K562 (cell line): ENCODE measurements around the gene DIRAS3. TPM values are rescaled to one million over a fixed set of nuclear protein-coding genes. Genes with fewer than 3 reads are reported as not detected.

Experiments
- ATAC-seq: fragments of 200-7000 bp; cut with Tn5 transposase; 3 replicates; pipeline ENCODE4 v1.9.1; 2020; ENCODE audit warnings: moderate library complexity
- BruUV-seq: library from RNA; stranded (reverse); fragments of 400-500 nt; replicated peaks from 2 replicates; lab custom pipeline; 2021; lab: Mats Ljungman, UMichigan
- CTCF ChIA-PET: fragments of 300-600 bp; formaldehyde crosslinking; extraction: SDS; loops from one replicate; lab custom pipeline; 2021; ENCODE audit warnings: low intra/inter-chr PET ratio; lab: Yijun Ruan, JAX
- POLR2A ChIA-PET: fragments of 300-600, 350-650 bp; sonication (Branson Sonifier 250); formaldehyde crosslinking; extraction: SDS; loops from one replicate; lab custom pipeline; 2021; ENCODE audit warnings: antibody characterized with exemption, inconsistent platforms; lab: Yijun Ruan, JAX
- DNase-seq, 4 experiments: peaks; one replicate each; pipeline versions ENCODE4 v3.0.0 to v3.0.0-alpha.2; 2011 to 2018; ENCODE audit warnings: low spot score in 3 of 4, mixed read lengths in 3 of 4; ENCODE audit errors: extremely low read depth in 1 of 4
- FAIRE-seq: peaks from 2 replicates; lab custom pipeline; 2011; peaks lifted over from hg19 to GRCh38; lab: Jason Lieb, UNC
- H2AFZ ChIP-seq: 2 replicates; pipeline ENCODE4 v1.6.0; 2011; ENCODE audit warnings: low read depth, low read length, control low read depth, inconsistent platforms
- H3K27ac ChIP-seq: fragments of 200-600 bp; 3 replicates; pipeline ENCODE4 v1.8.0; 2011; ENCODE audit warnings: low read depth, mild to moderate bottlenecking, control low read depth, inconsistent platforms, low read length, moderate library complexity, mixed read lengths; ENCODE audit errors: extremely low read depth
- H3K27me3 ChIP-seq, 2 experiments: fragments of 300-600 bp in 1 of 2; 2 replicates in 1 of 2; 3 replicates in 1 of 2; pipeline versions ENCODE4 v1.6.0 to v1.8.0; 2011; ENCODE audit warnings: inconsistent platforms in 2 of 2, low read length in 2 of 2, mild to moderate bottlenecking in 1 of 2, mixed read lengths in 1 of 2, moderate library complexity in 1 of 2; ENCODE audit not compliant: control insufficient read depth in 2 of 2, insufficient read depth in 2 of 2
- H3K36me3 ChIP-seq: fragments of 300-600 bp; 3 replicates; pipeline ENCODE4 v1.8.0; 2011; ENCODE audit warnings: mild to moderate bottlenecking, low read length, inconsistent platforms; ENCODE audit not compliant: control insufficient read depth, insufficient read depth
- H3K4me1 ChIP-seq, 2 experiments: fragments of 200-600 bp in 1 of 2; replicated peaks in 1 of 2; 2 replicates in 1 of 2; 3 replicates in 1 of 2; pipeline versions ENCODE4 v1.5.1 to v1.8.0; 2011; ENCODE audit warnings: inconsistent platforms in 2 of 2, low read length in 2 of 2, mild to moderate bottlenecking in 1 of 2, mixed read lengths in 1 of 2, moderate library complexity in 1 of 2; ENCODE audit not compliant: control insufficient read depth in 2 of 2, insufficient read depth in 2 of 2
- H3K4me2 ChIP-seq: 2 replicates; pipeline ENCODE4 v1.6.1; 2011; ENCODE audit warnings: low read length, control low read depth, inconsistent platforms, mixed read lengths; ENCODE audit not compliant: insufficient read depth
- H3K4me3 ChIP-seq: fragments of 200-600 bp; sonication (generic), shearing (Covaris generic); 2 replicates; pipeline ENCODE4 v1.5.1; 2016; ENCODE audit warnings: control low read depth, inconsistent platforms
- H3K79me2 ChIP-seq: fragments of 200-600 bp; 3 replicates; pipeline ENCODE4 v1.8.0; 2011; ENCODE audit warnings: low read length, inconsistent platforms; ENCODE audit not compliant: control insufficient read depth, insufficient read depth
- H3K9ac ChIP-seq, 2 experiments: 2 replicates each; pipeline versions ENCODE4 v1.6.0 to v1.6.1; 2011; ENCODE audit warnings: low read depth in 2 of 2, low read length in 2 of 2, control low read depth in 1 of 2, inconsistent platforms in 1 of 2, mild to moderate bottlenecking in 1 of 2, mixed read lengths in 1 of 2; ENCODE audit not compliant: insufficient read depth in 1 of 2
- H3K9me1 ChIP-seq: one replicate; pipeline ENCODE4 v1.6.0; 2011; ENCODE audit warnings: inconsistent platforms, mild to moderate bottlenecking, low read length, moderate library complexity; ENCODE audit not compliant: control insufficient read depth, insufficient read depth
- H3K9me3 ChIP-seq: replicated peaks from 2 replicates; pipeline ENCODE4 v1.5.1; 2011; ENCODE audit warnings: low read depth, low read length, inconsistent platforms; ENCODE audit not compliant: control insufficient read depth, insufficient read depth
- H4K20me1 ChIP-seq: replicated peaks from 2 replicates; pipeline ENCODE4 v1.6.1; 2011; ENCODE audit warnings: low read length, inconsistent platforms, mixed read lengths; ENCODE audit not compliant: control insufficient read depth, insufficient read depth
- RAD21 ChIP-seq, 2 experiments: fragments of 250-450 bp in 1 of 2; fragments of 450-650 bp in 1 of 2; sonication (Bioruptor Pico) in 1 of 2; formaldehyde crosslinking in 1 of 2; IDR thresholded peaks in 1 of 2; conservative IDR thresholded peaks in 1 of 2; 2 replicates each; pipeline versions ENCODE4 v1.4.0 to v1.8.0; 2020 to 2022; ENCODE audit warnings: mild to moderate bottlenecking in 2 of 2, moderate library complexity in 1 of 2
- SMARCA4 ChIP-seq: fragments of 450-650 bp; IDR thresholded peaks from 2 replicates; pipeline ENCODE4 v1.6.1; 2016
- SMC3 ChIP-seq: conservative IDR thresholded peaks from 2 replicates; pipeline ENCODE4 v1.6.1; 2011; ENCODE audit warnings: low read depth, low read length, improper control_type of control experiment; ENCODE audit not compliant: insufficient read depth
- STAT5B ChIP-seq: fragments of 250-450 bp; sonication (Bioruptor Pico); IDR thresholded peaks from 2 replicates; pipeline ENCODE4 v1.8.0; 2021; ENCODE audit warnings: mild to moderate bottlenecking, inconsistent platforms
- ZKSCAN3 ChIP-seq: fragments of 250-450 bp; sonication (Bioruptor Pico); IDR thresholded peaks from 2 replicates; pipeline ENCODE4 v1.4.0; 2020
- ZNF134 ChIP-seq: fragments of 250-450 bp; sonication (Bioruptor Pico); conservative IDR thresholded peaks from 2 replicates; pipeline ENCODE4 v1.4.0; 2020
- ZNF311 ChIP-seq: fragments of 250-450 bp; sonication (Bioruptor Pico); IDR thresholded peaks from 2 replicates; pipeline ENCODE4 v1.4.0; 2020; ENCODE audit warnings: mild to moderate bottlenecking, moderate library complexity
- in situ Hi-C: fragments of 300-500 bp; cut with MboI; formaldehyde crosslinking; loops from 4 replicates; pipeline ENCODE4 v1.15.0; 2018; ENCODE audit warnings: inconsistent platforms, mixed read lengths
- intact Hi-C: fragments of 100-400 bp; cut with micrococcal nuclease; formaldehyde crosslinking; loops from 2 replicates; pipeline ENCODE4 v1.14.2; 2022
- polyA plus RNA-seq, 8 experiments: library from polyadenylated mRNA; depleted of rRNA in 4 of 8; stranded (reverse) in 5 of 8; unstranded in 3 of 8; fragments of >200 nt; fragmentation: Nextera tagmentation in 2 of 8; fragmentation: Illumina TruSeq in 1 of 8; extraction: Ambion mirVana in 2 of 8; extraction: Trizol in 1 of 8; gene quantifications; 2 replicates each; pipeline versions ENCODE4 v1.2.1 to v1.2.3, GENCODE V29; 2011 to 2014; ENCODE audit warnings: inconsistent platforms in 1 of 8, missing spikeins in 1 of 8
- total RNA-seq, 7 experiments: library from RNA; depleted of rRNA in 6 of 7; stranded (reverse); fragments of >200 nt in 6 of 7; fragmentation: Illumina TruSeq in 2 of 7; extraction: Trizol in 2 of 7; gene quantifications; 2 replicates each; pipeline versions ENCODE4 v1.2.1 to v1.2.3, GENCODE V29; 2011 to 2021; ENCODE audit warnings: low replicate concordance in 1 of 7
- TF ChIP-seq, protein P1 (sequence below), 2 experiments: fragments of 450-650 bp; formaldehyde crosslinking in 1 of 2; IDR thresholded peaks; 2 replicates each; pipeline versions ENCODE4 v1.4.0 to v1.6.1; 2014 to 2020; ENCODE audit warnings: mild to moderate bottlenecking in 2 of 2, borderline replicate concordance in 1 of 2, low read depth in 1 of 2
- TF ChIP-seq, protein P2 (sequence below), 3 experiments: IDR thresholded peaks in 2 of 3; conservative IDR thresholded peaks in 1 of 3; 2 replicates each; pipeline ENCODE4 v1.5.1; 2011 to 2012; ENCODE audit warnings: low read length in 3 of 3, mild to moderate bottlenecking in 3 of 3, control low read depth in 2 of 3, improper control_type of control experiment in 1 of 3, inconsistent platforms in 1 of 3, low read depth in 1 of 3, mixed read lengths in 1 of 3, moderate library complexity in 1 of 3; ENCODE audit not compliant: insufficient read depth in 2 of 3
- TF ChIP-seq, protein P3 (sequence below): fragments of 450-650 bp; formaldehyde crosslinking; IDR thresholded peaks from 2 replicates; pipeline ENCODE4 v1.4.0; 2020; ENCODE audit warnings: mild to moderate bottlenecking, moderate library complexity

DIRAS3 gene
- total and polyA plus RNA-seq, 9 of the 15 experiments (the other 6 are each of a cell fraction or from before 2014, with no cell fraction given) = 7.9 to 96.1 (median 41.7) TPM

DNA sequence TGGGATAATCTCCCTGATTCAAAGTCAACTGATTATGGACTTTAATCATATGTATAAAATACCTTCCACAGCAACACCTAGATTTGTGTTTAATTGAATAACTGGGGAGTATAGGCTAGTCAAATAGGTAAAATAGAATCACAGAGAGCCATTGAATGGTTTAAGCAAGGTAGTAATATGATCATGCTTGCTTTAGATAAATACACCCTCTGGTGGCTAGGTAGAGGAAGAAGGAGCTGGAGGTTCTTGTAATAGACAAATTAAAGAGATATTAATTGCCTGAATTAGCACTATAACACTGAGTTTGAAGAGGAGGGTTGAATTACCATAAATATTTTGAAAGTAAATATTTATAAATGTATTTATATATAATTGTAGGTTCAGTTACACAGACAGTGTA, 40.3 kb downstream of the DIRAS3 start:
- BruUV-seq = no TSS peak
- Histone ChIP-seq H2AFZ (no peak overlapping the region), H3K27ac (no peak overlapping the region), H3K36me3 (no peaks in the 10 kb centered on the region), H3K9ac (no peak overlapping the region), H3K4me3 (no peak overlapping the region), H3K4me1 (no peaks in the 10 kb centered on the region; a peak in 1 of 5 replicates), H3K4me2 (no peak overlapping the region), H4K20me1 (no peaks in the 10 kb centered on the region), H3K79me2 (no peaks in the 10 kb centered on the region), H3K9me1 (no peaks in the 10 kb centered on the region), H3K9me3 (no peaks in the 10 kb centered on the region), H3K27me3 (no peaks in the 10 kb centered on the region)
- peak; percentile 63; the same call in 2 of the 3 replicates for ATAC-seq
- intact Hi-C loops (loop anchor here (1.0 kb wide), 2 partner anchors 157 to 244 kb away; no protein-coding TSS in a partner anchor), in situ Hi-C loops (loop anchor here (10.0 kb wide), 1 partner anchor 155 kb away; no protein-coding TSS in a partner anchor)
- FAIRE-seq = no peak
- POLR2A ChIA-PET = interaction anchor here (0.9 to 1.7 kb wide), 2 partner anchors 9 to 159 kb away, joined by 3 to 5 read pairs; no protein-coding TSS in a partner anchor
- no peak for TF ChIP-seq STAT5B (CRISPR knock-in tag)
- TF ChIP-seq SMARCA4 = no peak
- TF ChIP-seq RAD21 (CRISPR knock-in tag; conservative IDR thresholded peaks at IDR 0.05 in 1 of 2, IDR thresholded peaks at IDR 0.05 in 1 of 2) = peak; percentile 84 to 93
- peak; percentile 14; the same call in 1 of the 2 replicates for TF ChIP-seq ZNF311 (CRISPR knock-in tag)
- peak; percentile 29; the same call in 1 of the 2 replicates for TF ChIP-seq SMC3
- TF ChIP-seq, protein P1, sequence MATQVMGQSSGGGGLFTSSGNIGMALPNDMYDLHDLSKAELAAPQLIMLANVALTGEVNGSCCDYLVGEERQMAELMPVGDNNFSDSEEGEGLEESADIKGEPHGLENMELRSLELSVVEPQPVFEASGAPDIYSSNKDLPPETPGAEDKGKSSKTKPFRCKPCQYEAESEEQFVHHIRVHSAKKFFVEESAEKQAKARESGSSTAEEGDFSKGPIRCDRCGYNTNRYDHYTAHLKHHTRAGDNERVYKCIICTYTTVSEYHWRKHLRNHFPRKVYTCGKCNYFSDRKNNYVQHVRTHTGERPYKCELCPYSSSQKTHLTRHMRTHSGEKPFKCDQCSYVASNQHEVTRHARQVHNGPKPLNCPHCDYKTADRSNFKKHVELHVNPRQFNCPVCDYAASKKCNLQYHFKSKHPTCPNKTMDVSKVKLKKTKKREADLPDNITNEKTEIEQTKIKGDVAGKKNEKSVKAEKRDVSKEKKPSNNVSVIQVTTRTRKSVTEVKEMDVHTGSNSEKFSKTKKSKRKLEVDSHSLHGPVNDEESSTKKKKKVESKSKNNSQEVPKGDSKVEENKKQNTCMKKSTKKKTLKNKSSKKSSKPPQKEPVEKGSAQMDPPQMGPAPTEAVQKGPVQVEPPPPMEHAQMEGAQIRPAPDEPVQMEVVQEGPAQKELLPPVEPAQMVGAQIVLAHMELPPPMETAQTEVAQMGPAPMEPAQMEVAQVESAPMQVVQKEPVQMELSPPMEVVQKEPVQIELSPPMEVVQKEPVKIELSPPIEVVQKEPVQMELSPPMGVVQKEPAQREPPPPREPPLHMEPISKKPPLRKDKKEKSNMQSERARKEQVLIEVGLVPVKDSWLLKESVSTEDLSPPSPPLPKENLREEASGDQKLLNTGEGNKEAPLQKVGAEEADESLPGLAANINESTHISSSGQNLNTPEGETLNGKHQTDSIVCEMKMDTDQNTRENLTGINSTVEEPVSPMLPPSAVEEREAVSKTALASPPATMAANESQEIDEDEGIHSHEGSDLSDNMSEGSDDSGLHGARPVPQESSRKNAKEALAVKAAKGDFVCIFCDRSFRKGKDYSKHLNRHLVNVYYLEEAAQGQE (IDR thresholded peaks at IDR 0.05; ENCODE audit: borderline replicate concordance) = peak; percentile 77; the same call in 1 of the 2 replicates
- TF ChIP-seq, protein P1 (CRISPR knock-in tag; IDR thresholded peaks at IDR 0.05; ENCODE audit: low read depth) = no peak
- peak; percentile 53; the same call in 1 of the 2 replicates for TF ChIP-seq ZNF134 (CRISPR knock-in tag)
- TF ChIP-seq, protein P2, sequence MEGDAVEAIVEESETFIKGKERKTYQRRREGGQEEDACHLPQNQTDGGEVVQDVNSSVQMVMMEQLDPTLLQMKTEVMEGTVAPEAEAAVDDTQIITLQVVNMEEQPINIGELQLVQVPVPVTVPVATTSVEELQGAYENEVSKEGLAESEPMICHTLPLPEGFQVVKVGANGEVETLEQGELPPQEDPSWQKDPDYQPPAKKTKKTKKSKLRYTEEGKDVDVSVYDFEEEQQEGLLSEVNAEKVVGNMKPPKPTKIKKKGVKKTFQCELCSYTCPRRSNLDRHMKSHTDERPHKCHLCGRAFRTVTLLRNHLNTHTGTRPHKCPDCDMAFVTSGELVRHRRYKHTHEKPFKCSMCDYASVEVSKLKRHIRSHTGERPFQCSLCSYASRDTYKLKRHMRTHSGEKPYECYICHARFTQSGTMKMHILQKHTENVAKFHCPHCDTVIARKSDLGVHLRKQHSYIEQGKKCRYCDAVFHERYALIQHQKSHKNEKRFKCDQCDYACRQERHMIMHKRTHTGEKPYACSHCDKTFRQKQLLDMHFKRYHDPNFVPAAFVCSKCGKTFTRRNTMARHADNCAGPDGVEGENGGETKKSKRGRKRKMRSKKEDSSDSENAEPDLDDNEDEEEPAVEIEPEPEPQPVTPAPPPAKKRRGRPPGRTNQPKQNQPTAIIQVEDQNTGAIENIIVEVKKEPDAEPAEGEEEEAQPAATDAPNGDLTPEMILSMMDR (IDR thresholded peaks at IDR 0.05 in 2 of 3, conservative IDR thresholded peaks at IDR 0.05 in 1 of 3; ENCODE audit: insufficient read depth in 2 of 3, low read depth in 1 of 3, low read length in 3 of 3) = peak in 2 of 3 experiments; percentile 12 to 64; a peak in 3 of 6 replicates
- TF ChIP-seq, protein P3, sequence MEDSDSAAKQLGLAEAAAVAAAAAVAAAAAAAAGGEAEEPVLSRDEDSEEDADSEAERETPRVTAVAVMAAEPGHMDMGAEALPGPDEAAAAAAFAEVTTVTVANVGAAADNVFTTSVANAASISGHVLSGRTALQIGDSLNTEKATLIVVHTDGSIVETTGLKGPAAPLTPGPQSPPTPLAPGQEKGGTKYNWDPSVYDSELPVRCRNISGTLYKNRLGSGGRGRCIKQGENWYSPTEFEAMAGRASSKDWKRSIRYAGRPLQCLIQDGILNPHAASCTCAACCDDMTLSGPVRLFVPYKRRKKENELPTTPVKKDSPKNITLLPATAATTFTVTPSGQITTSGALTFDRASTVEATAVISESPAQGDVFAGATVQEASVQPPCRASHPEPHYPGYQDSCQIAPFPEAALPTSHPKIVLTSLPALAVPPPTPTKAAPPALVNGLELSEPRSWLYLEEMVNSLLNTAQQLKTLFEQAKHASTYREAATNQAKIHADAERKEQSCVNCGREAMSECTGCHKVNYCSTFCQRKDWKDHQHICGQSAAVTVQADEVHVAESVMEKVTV (CRISPR knock-in tag) = peak; percentile 60
- no peak for TF ChIP-seq ZKSCAN3
- CTCF ChIA-PET = interaction anchor here (2.6 kb wide), 1 partner anchor 156 kb away, joined by 19 read pairs; no protein-coding TSS in a partner anchor
- peak in 1 of 4 experiments; percentile 12 for DNase-seq
